ENCODE data around the gene GRM8.

The GRM8 gene

DNA sequence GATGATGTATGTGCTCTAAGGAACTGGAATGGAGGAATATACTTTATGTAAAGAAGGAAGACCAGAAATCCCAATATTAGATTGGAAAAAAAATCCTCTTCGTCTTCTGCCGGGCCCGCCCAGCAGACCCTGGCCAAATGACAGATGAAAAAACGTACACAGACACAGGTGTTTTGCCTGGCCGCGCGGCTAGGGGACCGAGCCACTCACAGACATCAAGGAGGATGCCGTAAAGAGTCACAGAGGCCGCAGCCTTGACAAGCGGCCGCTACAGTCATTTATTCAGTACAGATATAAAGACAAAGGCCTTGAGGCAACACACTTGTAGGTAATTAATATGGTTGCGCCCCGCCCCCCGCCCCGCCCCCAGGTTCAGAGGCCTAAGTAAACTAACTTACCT is 594.1 kb downstream of the GRM8 start:
- no peak for DNase-seq (ENCODE audit: low read depth)

- no peak for DNase-seq (ENCODE audit: low read depth)
Observed at GRCh38 chr7:126657599-126658358, 595.0 kb downstream of the GRM8 start.

DNA sequence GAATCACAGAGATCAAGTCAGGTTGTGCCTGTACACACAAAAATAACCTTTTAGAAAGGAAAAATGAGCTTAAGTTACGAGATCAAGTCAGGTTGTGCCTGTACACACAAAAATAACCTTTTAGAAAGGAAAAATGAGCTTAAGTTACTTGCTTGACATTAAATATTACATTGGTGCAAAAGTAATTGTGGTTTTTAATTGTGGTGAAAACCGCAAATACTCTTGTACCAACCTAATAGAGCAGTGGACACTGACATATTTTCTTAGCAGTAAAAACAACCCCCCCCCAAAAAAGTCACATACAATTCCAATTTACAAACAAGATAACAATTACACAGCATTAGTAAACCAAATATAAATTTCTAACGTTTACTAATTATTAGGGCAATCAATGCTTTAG is 595.6 kb downstream of the GRM8 start:
- no peak for DNase-seq (ENCODE audit: low read depth)

DNA sequence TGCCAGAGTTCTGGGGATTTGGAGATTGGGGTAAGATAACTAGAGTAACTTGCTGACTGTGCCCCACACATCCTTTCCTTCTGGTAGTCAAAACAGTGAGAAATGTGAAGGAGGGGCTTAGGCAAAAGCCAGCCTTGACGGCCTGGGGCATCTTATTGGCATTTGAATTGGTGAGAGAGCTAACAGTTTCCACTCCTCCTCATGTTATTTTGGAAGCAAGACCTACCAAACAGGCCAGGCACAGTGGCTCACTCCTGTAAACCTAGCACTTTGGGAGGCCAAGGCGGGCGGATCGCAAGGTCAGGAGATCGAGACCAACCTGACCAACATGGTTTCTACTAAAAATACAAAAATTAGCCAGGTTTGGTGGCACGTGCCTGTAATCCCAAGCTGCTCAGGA is 596.6 kb downstream of the GRM8 start:
- DNase-seq (ENCODE audit: low read depth), result no peak

DNA sequence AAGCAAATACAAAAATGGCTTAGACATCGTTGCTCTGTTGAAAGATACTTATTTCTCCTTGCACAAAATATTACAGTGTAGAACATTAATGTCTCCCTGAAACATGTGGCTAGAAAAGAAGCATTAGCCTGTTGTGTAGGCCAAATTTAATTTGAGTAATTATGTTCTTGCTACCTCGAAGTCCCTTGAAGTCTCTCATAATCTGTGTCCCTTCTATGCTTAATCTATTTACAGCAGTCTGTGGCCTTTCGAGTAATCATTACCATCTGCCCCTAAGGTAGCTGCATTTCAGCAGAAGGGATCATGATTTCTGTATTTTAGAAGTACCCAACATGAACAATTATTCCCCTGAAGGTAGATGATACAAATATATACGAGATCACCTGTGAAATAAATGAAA is 615.2 kb downstream of the GRM8 start:
- no peak for DNase-seq (ENCODE audit: low read depth)

DNA sequence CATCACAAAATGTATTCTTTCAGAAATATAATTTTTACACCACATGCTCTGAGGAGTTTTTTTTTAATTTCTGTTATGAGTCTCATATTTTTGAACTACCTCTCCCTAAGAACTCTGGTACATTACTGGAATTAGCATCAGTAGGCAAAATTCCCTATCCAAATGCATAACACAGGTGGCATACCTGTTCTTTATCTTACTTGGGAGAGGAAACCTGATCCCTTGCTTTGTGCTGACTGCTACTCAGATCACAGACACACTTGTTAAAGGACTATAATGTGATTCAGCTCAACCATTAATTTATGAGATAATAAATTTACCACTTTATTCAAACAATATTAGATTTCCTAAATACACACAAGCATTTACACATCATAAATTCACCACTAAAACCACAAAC is 617.2 kb downstream of the GRM8 start:
- DNase-seq (ENCODE audit: low read depth), result no peak

GRCh38 chr7:126608339-126608776 is 644.4 kb downstream of the GRM8 start:
- no peak for DNase-seq (ENCODE audit: low read depth)

DNA sequence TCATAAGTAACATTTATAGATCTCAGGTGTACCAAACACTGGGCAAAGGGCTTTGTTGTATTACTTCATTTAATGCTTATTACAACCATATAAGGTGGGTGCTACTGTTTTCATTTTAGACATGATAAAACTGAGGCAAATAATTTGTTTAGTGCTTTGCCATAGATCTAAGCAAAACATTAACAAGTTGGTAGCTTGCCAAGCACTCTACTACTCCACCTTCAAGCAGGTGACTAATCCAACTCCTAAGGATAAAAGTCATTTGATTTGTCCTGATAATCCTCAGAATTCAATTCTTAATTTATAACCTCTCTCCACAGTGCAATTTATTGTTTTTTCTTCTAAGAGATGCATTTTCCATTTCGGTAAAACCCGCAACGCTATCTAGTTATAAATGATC is 646.4 kb downstream of the GRM8 start:
- DNase-seq (ENCODE audit: low read depth), result no peak

DNA sequence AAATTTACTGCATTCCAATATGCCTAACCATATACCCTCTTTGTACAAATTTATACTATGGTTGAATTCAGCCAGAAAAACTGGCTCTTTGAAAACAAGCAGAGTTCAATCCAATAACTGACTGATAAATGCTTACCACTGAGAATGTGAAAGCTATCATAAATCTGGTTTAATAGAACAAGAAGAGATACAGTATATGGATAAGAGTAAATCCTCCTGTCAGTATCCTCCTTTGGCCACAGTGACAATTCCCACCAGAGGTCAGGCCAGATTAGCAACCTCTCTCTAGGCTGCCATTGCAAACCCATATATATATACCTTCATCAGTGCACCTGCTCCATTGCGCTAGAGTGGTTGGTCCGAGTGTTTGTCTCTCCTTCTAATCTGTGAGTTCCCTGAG is 647.2 kb downstream of the GRM8 start:
- DNase-seq (ENCODE audit: low read depth), result no peak

- DNase-seq (ENCODE audit: low read depth), result no peak
Observed at GRCh38 chr7:126605056-126605455, 647.7 kb downstream of the GRM8 start.

- no peak for DNase-seq (ENCODE audit: low read depth)
Observed at GRCh38 chr7:126589068-126589684, 663.6 kb downstream of the GRM8 start.

DNA sequence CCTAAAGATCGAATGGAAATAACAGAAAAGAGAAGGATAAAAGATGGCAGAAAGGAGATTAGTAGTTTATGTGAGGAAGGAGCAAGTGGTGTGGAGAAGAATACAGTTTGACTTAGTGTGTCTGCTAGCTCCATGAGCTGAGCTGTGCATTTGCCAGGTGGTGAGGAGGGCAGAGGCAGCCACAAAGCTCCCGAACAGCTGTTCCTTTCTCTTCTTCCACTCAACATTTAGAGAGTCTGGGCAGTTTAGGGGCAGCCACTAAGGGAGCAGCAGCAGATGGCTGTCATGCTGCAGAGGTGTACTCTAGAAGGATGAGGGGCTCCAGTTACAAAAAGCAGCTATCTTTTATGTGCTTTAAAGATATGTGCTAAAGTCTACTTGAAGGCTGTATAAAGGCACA is 674.4 kb downstream of the GRM8 start:
- DNase-seq (ENCODE audit: low read depth), result no peak

DNA sequence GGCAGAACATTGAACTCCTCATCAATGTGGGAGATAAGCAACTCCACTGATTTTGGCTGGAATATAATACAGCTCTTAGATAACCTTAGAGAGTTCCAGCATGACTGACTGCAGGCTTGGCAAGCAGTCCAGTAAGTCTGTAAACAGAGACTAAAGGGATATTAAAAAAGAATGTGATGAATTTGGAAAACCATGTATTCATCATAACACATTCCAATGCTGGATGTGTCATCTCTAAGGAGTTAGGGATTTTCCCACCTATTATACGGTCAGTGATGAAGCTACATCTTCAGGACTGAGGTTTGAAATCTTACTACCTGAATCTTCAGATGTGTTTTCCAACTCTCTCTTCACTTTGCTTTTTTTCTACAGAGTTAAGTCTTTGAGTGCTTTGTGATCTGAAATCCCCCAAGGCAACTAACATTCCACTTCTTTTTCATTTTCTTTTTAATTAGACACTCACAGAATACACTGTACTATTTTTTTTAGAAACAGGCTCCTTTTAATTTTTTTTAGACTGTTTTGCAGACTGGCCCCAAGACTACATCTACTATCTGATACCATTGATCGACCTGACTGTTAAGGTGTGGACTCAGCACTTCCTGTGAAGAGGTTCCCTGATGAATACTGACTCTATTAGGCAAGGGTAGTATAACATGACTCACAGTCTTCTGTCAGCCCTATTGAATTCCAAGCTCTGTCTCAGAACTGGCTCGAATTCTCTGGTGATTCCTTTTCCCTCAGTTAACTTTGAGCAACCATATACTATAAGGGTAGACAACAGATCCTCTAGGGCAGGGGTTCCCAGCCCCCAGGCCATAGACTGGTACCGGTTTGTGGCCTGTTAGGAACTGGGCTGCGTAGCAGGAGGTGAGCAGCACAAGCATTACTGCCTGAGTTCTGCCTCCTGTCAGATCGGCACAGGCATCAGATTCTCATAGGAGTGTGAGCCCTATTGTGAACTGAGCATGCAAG is 678.2 kb downstream of the GRM8 start:
- DNase-seq (ENCODE audit: low read depth), result no peak

DNA sequence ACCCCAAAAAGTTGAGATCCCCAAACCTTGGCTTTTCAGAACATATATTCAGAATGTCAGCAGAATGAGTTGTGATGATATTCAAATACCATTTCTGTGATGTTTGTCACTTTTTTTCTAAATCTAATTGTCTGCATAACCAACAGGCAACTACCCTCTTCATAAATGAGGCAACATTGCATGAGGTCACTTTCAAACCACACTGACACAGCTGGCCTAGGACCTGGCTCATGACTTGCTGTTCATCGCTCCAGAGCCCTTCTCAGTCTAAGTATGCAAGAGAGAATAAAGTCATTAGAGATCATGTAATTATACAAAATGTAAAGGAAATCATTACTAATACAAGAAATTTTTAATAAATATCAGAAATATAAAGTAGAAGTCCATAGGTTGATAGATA is 681.9 kb downstream of the GRM8 start:
- DNase-seq (ENCODE audit: low read depth), result no peak

- DNase-seq (ENCODE audit: low read depth), result no peak
Observed at GRCh38 chr7:126569402-126569801, 683.3 kb downstream of the GRM8 start.

GRCh38 chr7:126557271-126557670 is 695.5 kb downstream of the GRM8 start:
- no peak for DNase-seq (ENCODE audit: low read depth)

DNA sequence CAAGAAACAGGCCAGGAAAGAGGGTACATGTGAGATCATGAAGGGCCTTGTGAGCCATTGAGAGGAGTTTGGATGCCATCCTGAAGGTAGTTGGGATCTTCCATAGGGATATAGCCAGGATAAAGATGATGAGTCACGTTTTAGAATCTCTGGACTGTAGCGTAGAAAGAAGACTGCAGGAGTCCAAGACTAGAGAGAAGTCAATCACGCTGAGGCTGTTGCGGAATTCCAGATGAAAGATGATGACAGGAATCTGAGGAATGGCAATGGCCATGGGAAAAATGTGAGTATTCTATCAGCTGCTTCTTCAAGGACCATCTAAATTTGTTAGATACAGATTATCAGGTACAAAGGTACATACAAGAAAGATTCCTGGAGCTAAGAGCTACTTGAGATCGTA is 711.3 kb downstream of the GRM8 start:
- DNase-seq (ENCODE audit: low read depth), result no peak

GRCh38 chr7:126535176-126535575 is 717.6 kb downstream of the GRM8 start:
- no peak for DNase-seq (ENCODE audit: low read depth)

DNA sequence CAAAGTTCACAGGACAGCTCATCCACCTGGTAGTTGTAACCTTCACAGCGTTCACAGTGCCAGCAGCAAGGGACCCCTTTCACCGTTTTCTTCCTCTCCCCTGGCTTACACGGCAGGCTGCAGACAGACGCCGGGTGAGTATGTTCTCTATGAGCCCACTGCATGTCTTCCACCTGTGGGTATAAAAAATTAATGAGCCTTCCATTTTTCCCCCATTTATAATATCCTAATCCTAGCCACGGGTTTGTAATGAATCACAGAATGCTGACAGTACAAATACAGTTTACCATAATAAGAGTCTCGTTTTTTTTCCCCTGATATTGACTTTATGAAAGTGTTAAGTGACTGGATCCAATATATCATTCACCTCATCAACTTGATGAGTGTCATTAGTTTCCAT is 719.0 kb downstream of the GRM8 start:
- no peak for DNase-seq (ENCODE audit: low read depth)

DNA sequence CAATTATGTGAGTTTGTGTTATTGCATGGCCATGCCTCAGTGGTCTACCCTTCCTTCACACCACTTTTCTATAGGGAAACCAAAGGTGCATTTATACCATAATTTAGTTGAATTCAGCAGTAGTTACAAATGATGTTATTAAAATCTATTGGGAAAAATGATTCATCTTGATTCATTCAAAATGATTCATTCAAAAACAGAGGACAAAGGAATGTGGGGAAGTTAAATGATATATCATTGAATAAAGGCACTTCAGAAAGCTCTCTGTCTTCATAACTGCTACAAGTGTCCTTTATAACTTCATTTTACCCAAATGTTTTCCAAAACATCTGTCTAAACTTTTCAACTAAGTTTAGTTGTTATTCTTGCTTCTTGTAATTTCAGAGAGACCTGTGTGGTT is 722.9 kb downstream of the GRM8 start:
- no peak for DNase-seq (ENCODE audit: low read depth)

DNA sequence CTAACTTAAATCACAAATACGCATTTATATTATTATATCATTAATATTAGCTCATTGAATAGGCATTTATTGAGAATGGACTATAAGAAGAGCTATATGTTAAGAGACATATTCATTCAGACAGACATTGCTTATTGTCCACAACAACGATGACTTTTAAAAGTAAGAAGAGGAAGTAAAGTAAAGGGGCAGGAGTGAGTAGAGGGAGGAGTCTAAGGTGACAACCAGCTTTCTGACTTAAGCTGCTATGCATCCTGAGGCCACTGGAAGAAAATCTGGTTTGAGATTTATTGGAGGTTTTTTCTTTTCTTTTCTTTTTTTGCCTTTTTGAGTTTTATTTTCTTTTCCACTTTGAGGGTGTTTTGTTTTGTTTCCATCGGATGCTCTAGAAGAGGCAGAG is 723.5 kb downstream of the GRM8 start:
- no peak for DNase-seq (ENCODE audit: low read depth)

DNA sequence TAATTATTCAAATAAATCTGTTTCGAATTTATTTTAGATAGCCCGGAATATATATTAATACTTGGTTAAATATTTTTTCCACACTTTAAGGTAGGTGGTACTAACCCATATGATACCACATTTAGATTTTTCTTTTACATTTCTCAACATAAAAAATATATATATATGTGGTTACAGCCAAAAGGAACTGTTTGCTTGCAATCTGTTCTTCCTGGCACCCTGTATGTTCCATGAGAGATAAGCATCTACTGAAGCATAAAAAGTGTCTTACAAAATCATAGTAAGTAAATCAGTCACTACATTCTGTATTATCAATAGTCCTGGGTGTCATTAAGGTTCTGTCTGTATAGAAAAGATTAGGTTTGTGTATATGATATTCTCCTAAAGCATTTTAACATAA is 726.8 kb downstream of the GRM8 start:
- no peak for DNase-seq (ENCODE audit: low read depth)

- no peak for DNase-seq (ENCODE audit: low read depth)
Observed at GRCh38 chr7:126524967-126525366, 727.8 kb downstream of the GRM8 start.
